Skin of body (tissue), 2 donors: ENCODE data around the gene TEX11. TPM values are rescaled to one million over a fixed set of nuclear protein-coding genes. Genes with fewer than 3 reads are reported as not detected.
"Not testable (repeated sequence)": the region's sequence is repeated elsewhere in the genome, so short reads cannot be mapped to it uniquely, and the experiment has no call there.

Experiments
- DNase-seq: peaks from one replicate; lab custom pipeline; 2025; lab: John Stamatoyannopoulos, UW
- total RNA-seq: library from RNA; depleted of rRNA; stranded (reverse); fragments of >200 nt; gene quantifications from one replicate; pipeline ENCODE4 v1.2.3, GENCODE V29; 2014

Gene TEX11
- total RNA-seq, 1 donor from 2014 or later: not detected

GRCh38 chrX:70605352-70605751 is 303.2 kb downstream of the TEX11 start:
- no peak for DNase-seq

- DNase-seq: no peak
Measured at GRCh38 chrX:70592091-70592490, 316.4 kb downstream of the TEX11 start.

- not testable (repeated sequence) for DNase-seq
Measured at GRCh38 chrX:70587158-70587557, 321.4 kb downstream of the TEX11 start.

DNA sequence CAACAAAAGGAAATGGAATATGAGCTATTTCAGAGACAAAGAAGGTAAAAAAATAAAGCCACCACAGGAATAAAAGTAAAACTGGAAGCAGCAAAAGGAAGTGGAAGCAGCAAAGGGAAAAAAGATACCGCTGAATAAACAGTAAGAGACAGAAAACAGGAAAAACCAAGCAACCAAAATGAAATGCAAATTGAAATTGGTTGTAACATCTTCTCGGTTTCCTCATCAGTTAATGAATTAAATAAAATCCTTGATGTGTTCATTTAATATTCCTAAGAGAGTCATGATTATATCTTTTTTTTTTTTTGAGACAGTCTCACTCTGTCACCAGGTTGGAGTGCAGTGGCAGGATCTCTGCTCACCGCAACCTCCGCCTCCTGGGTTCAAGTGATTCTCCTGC is 331.1 kb downstream of the TEX11 start:
- DNase-seq: no peak

DNA sequence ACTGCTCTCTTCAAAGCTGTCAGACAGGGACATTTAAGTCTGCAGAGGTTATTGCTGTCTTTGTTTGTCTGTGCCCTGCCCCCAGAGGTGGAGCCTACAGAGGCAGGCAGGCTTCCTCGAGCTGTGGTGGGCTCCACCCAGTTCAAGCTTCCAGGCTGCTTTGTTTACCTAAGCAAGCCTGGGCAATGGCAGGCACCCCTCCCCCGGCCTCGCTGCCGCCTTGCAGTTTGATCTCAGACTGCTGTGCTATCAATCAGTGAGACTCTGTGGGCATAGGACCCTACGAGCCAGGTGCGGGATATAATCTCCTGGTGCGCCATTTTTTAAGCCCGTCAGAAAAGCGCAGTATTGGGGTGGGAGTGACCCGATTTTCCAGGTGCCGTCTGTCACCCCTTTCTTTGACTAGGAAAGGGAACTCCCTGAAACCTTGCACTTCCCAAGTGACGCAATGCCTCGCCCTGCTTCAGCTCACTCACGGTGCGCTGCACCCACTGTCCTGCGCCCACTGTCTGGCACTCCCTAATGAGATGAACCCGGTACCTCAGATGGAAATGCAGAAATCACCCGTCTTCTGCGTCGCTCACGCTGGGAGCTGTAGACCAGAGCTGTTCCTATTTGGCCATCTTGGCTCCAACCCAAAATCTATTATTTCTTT is 338.5 kb downstream of the TEX11 start:
- not testable (repeated sequence) for DNase-seq

- DNase-seq: no peak
Measured at GRCh38 chrX:70554948-70555347, 353.6 kb downstream of the TEX11 start.

DNA sequence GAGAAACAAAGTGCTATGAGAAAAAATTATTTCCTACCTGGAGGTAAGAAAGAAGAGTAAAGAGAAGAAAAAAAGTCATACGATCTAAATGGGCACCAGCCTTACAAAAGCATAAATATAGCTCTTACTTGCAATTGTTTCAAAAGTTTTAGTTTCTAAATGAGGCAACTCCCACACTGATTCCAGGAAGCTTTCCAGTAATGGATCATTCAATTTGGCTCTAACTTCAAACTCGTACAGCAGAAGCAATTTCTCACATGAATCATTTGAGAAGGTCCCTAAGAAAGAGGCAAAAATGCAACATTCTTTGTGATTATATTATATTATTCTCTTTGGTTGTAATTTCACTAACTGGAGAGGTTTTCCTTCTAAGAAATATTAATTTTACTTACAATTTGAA is 354.0 kb downstream of the TEX11 start:
- DNase-seq: no peak

DNA sequence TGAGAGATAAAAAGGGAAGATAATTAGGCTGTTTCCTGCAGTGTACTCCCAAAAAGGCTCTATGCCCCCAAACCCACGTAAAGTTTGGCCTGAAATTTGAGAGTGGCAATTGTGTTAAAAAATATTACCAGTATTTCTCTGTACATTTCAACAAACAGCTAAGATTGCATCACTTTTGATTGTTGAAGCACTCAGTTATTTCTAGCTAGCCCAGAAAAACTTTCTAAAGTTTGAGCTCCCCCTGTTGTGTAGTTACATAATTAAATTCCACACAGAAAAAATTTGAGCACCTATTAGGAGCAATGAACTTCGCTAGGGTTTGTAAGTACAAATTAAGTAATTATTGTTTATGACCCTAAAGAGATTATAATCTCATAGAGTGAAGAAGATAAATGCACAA is 354.4 kb downstream of the TEX11 start:
- no peak for DNase-seq

GRCh38 chrX:70553516-70553915 is 355.0 kb downstream of the TEX11 start:
- DNase-seq: no peak

DNA sequence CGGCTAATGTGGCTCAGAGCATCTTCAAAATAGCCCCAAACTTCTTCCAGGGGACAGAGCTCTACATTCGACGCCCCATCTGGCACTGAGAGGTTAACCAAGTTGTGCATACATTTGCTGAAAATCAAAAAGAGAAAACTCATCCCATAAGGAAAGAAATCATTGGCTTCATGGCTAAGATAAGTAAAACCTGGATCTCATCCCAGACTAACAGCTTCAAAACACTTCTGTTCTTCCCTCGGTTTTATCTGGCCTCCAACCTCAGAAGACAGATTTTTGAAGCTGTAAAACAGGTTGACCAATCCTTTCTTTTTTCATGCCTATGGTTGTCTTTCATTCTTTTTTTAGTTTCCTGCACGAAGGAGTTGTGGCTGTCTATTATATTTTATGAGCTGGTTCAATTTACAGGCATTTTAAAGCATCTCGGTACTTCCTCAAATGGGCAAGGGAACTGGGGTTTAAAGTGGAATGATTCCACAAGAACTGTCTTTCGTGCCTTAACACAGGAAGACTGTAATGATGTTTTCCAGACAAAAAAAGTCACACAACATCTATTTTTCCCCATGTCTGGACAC is 356.3 kb downstream of the TEX11 start:
- DNase-seq: no peak

DNA sequence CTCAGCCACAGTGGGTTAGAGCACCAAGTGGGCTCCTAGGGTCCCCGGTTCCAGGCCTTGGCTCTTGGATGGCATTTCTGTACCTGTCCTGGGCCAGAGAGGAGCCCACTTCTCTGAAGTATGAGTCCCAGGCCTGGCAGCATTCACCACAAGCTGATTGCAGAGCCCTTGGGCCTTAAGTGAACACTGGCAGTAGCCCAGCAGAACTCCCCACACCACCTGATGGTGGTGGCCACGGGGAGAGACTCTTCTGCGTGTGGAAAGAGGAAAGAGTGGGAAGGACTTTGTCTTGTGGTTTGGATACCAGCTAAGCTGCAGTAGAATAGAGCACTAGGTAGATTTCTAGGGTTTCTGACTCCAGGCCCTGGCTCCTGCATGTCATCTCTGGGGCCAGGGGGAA is 359.1 kb downstream of the TEX11 start:
- DNase-seq: no peak

DNA sequence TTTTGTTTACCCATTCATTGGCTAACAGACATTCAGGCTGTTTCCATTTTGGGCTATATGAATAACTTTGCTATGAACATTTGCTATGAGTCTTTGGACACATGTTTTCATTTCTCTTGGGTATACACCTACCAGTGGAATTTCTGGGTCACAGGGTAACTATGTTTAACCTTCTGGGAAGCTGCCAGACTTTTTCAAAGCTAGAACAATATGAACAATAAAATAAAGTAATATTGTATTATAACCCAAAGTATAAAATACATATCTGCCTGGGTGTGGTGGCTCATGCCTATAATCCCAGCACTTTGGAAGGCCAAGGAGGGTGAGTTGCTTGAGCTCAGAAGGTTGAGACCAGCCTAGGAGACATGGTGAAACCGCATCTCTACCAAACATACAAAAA is 373.3 kb downstream of the TEX11 start:
- no peak for DNase-seq

- no peak for DNase-seq
Measured at GRCh38 chrX:70527610-70528345, 380.7 kb downstream of the TEX11 start.

GRCh38 chrX:70527053-70527452 is 381.5 kb downstream of the TEX11 start:
- DNase-seq: no peak

DNA sequence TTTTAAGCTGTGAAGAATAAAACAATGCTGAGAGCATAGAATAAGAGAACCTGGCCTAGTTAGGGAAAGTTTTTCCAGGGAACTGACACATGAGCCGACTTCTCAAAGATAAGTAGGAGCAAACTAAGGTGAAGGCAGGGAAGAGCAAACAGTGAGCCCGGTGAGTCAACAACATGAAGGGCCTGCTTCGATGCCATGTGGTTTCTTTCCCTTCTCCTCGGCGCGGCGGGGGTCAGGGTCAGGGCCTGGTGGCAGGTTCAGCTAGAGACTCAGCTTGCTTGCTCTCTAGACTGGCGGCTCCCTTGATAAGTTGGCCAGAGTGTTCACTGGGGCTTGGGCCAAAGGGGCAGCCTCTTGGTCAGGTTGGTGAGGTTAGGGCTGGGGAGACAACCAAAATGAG is 382.8 kb downstream of the TEX11 start:
- no peak for DNase-seq

- DNase-seq: not testable (repeated sequence)
Measured at GRCh38 chrX:70515692-70516091, 392.8 kb downstream of the TEX11 start.

DNA sequence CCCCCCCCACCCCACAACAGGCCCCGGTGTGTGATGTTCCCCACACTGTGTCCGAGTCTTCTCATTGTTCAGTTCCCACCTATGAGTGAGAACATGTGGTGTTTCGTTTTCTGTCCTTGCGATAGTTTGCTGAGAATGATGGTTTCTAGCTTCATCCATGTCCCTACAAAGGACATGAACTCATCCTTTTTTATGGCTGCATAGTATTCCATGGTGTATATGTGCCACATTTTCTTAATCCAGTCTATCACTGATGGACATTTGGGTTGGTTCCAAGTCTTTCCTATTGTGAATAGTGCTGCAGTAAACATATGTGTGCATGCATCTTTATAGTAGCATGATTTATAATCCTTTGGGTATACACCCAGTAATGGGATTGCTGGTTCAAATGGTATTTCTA is 393.2 kb downstream of the TEX11 start:
- DNase-seq: not testable (repeated sequence)

DNA sequence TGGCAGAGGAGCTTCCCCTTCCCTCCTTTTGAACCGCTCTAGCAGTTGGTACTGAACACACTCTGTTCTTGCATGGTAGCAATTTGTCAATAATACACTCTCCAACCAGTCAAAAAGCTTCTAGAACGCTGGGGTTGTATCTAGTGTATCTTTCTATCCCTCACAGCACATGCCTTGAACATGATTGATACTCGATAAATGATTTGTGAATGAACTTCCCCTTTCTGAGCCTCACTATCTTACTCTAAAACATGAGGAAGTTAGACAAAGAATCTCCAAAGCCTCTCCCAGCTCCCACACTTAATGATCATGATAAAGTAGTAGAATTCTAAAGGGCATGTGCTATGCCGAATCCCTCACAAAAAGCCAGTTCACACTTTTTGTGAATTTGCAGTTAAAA is 399.4 kb downstream of the TEX11 start:
- DNase-seq: no peak

DNA sequence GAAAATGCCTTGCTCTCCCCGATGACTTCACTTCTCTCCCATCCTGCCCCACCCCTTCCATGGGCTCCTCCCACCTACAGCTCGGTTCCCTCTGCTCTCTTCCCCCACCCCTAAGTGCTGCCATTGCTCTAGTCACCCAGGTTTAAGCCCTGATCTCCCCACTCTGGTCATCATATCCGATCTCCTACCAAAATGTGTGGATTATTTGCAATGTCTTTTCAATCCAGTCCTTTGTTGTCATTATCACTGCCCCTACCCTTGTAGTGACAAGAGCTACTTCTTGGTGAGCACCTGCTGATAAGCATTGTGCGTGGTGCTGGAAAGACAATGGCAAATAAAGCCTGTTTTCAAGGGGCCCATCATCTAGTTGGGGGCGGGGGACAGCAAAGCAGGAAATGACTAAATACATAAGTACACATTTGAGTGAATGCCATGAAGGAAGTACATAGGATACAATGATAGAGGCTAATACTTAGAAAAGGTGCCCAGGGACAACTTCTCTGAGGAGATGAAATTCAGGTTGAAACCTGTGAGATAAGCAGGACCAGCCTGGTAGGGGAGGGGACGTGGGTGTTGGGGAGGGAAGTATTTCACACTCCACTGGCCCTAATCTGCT is 400.1 kb downstream of the TEX11 start:
- no peak for DNase-seq

- no peak for DNase-seq
Measured at GRCh38 chrX:70505451-70505841, 403.1 kb downstream of the TEX11 start.

DNA sequence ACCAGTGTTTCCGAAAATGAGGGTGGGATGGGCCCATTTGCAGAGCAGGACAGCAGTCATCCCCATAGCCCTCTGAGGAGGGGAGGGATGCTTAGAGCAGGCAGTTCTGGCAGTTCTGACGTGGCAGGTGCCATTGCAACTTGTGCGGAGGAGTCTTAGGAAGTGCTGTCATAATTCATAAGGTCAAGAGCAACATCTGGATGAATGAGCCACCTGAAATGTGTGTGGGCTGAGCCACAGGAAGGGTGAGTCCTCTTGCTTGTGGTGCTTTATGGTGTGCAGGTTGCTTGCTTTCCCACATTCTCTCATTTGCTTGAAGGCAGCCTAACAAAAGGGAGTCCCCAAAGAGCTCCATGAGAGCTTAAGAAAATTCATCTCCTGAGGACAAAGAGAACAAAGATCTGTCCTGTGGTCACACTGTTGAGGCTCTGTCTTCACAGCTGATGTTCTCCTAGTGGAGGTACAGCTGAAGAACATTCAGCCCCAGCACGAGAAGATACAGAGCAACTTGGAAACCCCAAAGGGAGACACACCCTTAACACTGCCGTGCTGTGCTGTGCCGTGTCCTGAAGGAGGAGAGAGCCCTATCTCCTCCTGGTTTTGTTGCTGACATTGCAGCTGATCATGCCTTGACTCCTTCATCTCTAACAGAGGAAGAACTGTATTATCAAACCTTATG is 403.6 kb downstream of the TEX11 start:
- DNase-seq: no peak

GRCh38 chrX:70500826-70501225 is 407.7 kb downstream of the TEX11 start:
- DNase-seq: no peak
